HG03103 (cell line): ENCODE data around the gene SFXN5.

Experiments used
- ATAC-seq: cut with Tn5 transposase; IDR thresholded peaks from one replicate; pipeline ENCODE4 v1.9.1; 2021; ENCODE audit warnings: low read depth; ENCODE audit not compliant: unreplicated experiment

Gene SFXN5

DNA sequence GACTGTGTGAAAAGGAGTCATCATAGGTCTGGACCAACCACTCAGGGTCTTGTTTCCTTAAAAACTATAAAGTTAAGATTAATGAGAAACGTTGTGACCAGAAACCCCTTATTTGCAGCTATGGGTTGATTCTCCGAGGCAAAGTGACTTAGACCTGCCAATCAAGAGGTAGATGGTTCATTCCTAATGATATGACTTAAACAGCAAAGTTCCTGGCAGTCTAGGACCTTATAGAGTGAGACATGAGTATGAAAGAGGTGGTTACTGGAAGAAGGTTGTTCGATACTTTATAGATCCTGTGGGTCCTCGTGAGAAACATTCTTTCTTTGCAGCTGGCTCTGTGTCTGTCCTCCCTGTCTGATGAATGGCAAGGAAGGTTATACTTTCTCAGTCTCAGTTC, 8.0 kb downstream of the SFXN5 start:
- no peak for ATAC-seq

DNA sequence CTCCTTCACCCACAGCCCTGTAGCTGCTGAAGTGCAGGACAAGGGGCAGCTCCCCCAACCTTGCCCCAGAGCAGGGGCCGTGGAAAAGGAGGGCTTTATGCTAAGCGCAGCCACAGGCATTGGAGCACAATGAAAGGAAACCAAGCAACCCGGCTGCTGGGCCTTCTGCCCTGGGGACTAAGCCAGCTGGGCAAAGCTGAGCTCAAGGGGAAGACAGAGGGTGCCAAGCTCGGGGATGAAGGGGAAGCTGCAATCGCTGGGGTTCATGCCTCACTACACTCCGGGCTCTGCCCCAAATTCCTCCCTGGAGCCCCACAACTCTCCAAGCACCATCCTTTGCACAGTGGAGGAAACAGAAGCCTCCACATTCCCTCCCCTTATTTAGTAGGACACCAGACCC, 12.4 kb downstream of the SFXN5 start:
- no peak for ATAC-seq

DNA sequence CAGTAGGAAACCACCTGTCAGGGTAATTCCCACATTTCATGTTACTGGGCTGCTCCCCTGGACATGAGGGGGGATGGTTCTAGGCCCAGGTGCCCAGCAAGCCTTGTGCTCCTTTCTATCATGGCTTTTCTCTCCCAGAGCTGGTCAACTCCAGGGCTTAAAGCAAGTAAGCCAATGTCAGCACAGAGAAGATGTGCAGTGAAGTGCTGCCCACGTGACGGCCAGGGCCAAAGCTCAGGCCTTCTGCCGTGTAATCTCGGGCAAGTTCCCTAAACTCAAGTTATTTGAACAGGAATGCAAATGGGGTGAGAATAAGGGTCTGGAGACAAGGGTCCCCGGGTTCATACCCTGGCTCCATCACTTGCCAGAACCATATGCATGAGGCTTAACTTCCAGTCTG, 16.5 kb downstream of the SFXN5 start:
- no peak for ATAC-seq

DNA sequence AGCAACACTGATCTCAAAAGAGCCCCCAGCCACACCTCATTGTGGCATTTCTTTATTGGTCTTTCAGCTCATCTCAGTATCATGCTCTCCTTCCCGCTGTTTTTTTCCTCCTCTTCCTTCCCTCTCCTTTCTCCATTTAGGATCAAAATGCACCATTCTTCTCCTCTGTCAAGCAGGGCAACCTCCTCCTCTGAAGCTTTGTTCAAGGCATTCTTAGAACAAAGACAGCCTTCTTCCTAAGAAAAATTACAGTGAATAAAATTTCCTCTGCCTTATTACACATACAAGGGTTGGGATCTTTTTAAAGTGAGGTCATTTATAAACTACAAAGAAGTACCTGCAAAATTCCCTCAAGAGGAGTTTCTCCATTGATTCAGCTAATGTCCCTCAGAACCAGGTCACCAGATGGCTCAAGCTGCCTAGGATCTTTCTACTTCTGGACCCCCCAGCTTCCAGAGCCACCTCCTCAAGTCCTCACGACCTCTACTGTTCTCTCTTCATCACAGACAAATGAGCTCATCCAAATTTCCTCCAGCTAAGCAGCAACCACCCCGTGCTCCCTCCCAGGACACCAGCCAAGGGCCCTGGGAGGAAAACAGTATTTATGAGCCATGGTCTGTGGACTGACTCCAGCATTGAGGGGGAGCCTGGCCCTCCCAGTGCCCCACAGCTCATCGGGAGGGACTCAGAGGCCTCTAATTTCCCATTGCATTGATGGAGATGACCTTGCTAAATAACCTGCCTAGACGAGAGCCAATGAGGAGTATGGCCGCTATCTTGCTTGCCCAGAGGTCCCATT, 18.0 kb downstream of the SFXN5 start:
- no peak for ATAC-seq

DNA sequence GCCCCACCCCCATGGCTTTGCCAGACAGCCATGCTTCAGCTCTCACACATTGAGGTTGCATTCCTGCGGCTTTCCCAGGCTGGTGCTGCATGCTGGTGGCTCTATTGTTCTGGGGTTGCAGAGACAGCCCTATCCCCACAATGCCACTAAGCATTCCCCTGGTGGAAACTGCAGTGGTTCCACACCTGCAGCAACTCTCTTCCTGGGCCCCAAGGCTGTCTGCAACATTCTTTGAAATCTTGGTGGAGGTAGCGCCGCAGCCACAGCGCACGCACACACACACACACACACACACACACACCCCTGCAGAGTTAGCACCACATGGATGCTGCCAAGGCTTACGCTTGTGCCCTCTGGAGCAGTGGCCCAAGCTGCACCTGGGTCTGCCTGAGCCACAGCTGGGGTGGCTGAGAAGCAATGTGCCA, 21.4 kb downstream of the SFXN5 start:
- no peak for ATAC-seq

DNA sequence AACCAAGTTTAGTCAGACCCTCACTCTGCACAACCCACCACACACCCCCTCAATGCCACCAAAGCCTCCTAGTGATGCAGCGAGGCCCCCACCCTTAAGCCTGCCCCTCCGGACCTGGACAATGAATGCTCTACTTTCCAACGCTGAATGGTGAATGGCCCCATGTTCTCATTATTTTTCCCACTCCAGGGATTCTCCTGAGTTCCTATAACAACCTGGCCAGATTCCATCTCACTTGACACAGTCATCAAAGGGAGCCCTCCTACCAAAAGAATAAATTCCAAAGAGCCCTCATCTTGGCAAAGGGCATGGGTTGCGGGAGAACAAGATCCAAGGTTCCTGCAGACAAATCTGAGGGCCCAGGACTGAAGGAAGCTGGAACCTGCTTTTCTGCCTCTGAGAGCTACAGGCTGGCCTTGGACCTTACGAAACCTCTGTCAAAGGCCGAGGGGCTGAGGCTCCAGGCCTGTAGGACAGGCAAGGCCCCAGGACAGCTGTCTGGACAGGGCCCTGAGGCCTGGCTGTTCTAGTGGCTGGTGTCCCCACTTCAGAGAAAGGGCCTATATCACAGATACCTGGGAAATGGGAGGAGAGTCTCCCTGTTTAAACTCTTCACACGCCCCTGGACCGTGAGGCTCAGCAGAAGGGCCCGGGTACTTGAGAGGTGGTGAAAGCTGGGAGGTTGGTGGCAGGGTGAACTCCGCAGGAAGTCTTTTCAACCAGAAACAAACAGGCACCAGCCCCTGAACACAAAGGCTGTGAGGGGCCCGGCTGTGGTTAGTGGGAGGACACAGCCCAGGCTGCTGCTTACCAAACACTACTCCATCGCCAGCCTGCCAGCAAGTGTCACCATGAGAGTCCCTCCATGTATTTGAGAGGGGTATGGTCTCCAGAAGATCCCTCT, 27.3 kb downstream of the SFXN5 start:
- no peak for ATAC-seq

DNA sequence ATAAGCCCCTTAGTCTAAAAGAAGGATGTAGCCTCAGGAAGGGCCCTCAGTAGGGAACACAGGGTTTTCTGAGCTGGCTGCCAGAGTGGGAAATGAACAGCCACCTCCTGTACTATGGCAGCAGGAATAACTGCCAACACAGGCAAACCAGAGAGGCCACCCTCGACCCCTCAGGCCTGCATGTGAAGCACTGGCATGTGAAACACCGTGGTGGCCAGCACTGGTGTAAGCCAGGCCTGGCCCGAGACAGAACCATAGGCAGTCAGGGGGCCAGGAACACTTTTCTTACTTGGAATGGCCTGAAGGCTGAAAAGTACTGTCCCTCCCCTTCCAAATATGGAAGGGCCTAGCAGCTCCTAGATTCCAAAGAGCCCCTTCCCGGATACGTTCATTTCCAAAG, 28.2 kb downstream of the SFXN5 start:
- ATAC-seq, result no peak

DNA sequence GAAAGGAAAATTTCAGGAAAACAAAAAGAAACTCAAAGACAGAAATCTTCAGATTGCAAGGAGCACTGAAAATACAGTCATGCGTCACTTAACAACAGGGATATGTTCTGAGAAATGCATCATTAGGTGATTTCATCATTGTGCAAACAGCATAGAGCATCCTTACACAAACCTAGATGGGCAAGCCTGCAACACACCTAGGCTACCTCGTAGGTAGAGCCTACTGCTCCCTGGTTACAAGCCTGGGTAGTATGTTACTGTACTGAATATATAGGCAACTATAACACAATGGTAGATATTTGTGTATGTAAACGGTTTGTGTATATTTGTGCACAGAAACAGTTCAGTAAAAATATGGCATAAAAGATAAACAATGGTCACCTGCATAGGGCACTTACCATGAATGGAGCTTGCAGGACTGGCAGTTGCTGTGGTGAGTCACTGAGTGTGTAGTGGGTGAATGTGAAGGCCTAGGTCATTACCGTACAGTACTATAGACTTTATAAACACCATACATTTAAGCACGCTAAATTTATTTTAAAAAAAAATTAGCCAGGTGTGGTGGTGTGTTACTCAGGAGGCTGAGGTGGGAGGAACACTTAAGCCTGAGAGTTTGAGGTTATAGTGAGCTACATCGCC, 33.4 kb downstream of the SFXN5 start:
- ATAC-seq, result no peak

DNA sequence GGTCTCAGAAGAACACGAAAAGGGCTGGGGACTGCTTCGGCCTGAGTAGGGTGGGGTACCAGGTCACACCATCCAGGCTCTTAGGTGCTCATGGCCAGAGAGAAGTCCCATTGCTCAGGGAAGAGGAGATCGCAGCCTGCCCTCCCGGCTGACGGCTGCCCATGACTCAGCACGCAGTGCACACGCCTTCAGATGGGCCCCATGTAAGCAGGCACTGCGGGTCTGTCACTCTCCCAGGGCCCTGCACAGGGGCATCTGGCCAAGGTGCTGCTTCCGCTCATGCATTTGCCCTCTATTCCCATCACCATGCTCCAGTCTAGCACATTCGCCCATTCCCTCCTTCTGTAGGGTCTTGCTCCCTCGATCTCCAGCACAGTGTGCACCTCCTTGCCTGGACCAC, 34.7 kb downstream of the SFXN5 start:
- ATAC-seq, result no peak

DNA sequence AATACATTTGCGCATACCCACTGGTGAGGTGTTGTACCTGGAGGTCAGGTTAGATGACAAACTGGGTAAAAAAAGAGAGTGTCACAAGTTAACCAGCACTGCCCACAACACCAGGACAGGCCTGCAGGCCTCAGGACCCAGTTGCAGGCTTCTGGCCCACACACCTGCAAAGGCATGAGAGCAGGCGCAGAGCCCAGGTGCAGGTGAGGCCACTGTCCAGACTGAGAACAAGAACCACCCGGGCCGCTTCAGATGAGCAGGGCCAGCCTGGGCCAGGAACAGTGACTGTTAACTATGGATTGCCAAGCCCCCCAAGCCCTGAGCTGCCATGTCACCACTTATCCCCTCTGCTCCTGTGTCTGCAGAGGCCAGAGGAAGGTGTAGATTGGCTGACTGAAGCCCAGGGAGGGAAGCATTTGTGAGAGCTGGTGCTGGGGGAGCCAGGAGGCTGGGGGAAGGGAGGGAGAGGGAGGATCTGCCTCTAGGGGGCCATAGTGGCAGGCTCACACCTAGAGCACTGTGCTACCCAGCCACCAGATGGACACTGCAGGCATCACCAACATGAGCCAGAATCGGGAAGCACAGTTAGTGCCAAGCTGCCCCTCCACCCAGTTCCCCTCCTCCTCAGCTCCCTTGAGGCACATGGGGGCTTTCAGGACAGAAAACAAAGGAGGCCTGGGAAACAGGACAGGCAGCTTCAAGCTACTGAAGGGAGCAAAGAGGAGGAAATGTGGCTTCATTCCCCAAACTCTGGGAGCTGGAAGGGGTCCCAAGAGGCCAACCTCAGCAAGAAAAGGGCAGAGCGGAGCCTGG, 35.4 kb downstream of the SFXN5 start:
- ATAC-seq, result no peak

DNA sequence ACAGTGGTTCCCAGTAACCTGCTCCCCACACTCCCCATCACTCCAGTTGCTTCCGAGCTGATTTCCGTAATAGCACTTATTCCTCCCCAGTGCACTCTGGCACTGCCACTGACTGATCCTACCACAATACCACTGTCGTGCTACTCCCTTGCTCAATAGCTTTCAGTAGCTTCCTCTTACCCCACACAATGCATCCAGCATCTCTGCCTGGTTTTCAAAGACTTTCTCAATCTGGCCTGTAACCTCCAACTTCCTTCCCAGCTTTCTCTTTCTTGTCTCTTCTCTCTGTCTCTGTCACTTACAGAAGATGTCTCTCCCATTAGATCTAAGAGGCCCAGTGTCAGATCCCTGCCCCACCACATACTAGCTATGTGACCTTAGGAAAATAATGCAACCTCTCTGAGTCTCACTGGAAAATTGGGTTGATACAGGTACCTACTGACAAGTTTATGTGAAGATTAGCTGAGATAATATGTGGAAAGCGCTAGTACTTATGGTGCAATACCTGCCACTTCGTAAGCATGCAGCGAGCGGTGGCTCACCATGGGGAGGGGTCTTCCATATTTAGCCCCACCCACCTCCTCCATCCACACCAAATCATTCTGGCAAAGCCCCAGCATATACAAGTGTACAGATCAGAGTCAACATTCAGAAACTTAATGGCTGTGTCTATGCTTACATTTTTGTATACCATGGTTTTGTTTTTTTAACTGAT, 36.7 kb downstream of the SFXN5 start:
- no peak for ATAC-seq

DNA sequence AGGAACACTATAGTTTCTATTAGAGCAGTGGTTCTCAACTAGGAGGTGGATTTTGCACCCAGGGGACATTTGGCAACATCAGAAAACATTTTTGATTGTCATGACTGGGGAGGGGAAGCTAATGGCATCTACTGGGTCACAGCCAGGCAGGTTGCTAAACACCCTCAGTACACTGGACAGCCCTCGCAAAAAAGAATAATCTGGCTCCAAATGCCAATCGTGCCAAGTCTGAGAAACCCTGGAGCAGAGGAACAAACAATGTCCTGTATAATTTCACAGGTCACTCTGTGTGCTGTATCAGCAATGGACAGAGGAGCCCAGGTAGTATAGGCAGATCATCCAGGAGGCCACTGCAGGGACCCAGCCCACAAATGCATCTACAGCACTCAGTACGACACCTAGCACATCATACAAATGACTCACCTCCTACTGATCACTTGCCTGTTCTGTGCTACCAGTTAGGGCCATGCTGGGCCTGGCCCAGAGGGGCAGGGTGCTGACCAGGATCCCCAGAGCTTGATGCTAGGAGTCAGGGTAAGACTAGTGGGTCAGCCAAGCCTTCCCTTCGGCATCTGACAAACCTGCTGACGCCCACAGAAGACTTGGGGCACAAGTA, 37.6 kb downstream of the SFXN5 start:
- ATAC-seq, result no peak

DNA sequence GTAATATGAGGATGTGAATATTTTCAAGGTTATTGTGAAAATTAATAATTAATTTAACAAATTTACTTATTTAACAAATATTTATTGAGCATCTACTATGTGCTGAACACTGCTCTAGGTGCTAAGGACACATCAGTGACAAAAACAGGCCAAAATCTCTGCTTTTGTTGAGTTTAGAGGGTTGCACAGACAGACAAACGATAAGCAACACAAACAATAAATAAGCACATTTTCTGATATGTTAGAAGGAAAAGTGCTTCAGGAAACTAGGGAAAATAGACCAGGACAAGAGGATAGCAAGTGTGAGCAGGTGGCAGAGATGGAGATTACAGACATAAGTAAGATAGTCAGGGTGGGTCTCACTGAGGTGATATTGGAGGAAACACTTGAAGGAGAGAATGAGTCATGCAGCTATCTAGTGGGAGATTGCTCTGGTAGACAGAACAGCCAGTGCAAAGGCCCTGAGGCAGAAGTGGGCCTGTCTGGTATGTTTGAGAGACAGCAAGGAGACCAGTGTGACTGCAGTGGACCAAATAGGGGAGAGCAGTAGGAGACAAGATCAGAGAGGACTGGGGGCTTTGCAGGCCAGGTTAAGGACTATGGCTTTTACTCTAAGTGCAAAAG, 38.3 kb downstream of the SFXN5 start:
- no peak for ATAC-seq

DNA sequence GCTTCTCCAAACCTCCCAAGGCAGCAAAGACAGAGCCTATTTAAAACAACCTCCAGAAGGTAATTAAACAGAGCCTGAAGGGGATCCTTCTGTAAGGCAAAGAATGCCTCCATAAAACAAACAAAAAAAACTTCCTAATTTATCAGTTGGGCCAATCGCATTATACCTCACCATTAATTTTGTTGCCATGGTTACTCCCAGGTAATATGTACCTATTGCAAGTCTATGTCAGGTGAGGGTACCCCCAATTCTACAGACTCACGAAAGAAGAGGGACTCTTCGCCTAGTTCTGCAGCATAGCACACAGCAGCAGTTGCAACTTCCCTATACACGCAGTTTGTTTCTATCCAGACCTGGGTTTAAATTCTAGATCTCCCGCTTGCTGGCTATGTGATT, 38.8 kb downstream of the SFXN5 start:
- ATAC-seq, result no peak

DNA sequence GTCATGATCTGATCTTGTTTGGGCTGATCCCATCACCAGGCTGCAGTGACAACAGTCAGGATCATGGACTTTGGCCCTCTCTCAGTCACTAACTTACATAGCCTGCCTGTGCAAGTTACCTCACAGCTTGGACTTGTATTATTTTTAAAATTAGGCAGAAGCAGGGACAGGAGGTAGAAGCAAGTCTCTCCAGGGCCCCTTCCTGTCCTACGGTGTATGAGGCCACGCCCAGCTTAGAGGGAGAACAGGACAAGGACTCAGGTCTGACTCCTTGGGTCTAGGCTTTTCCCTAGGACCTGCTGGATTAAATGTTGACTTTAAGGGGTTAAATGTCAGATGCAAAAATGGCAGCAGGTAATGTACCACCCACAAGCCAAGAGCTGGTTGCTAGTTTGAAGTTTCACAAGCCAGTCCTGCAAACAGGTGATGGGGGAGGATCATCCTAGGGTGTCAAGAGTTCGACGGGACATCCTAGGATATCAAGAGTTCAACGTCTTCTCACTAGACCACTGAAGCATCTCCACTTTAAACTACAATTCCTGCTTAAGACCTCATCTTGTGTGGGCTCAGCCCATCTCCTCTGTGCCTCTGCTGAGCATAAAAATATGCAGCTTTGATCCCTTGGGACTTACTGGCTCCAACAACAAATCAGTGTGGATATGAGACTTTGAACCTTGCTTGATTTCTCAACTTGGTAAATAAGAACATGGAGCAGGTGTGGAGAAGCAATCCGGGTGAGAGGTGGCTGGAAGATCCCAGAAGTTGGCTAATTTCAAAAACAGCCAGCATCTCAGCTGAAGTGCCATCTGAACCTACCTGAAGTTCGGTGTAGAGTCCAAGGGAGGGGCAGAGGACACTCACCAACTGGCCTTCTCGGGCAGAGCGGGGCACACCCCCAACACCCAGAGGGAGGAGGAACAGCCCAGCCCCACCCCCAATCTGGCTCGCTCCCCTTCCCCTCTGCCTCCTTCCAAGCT, 39.5 kb downstream of the SFXN5 start:
- no peak for ATAC-seq

DNA sequence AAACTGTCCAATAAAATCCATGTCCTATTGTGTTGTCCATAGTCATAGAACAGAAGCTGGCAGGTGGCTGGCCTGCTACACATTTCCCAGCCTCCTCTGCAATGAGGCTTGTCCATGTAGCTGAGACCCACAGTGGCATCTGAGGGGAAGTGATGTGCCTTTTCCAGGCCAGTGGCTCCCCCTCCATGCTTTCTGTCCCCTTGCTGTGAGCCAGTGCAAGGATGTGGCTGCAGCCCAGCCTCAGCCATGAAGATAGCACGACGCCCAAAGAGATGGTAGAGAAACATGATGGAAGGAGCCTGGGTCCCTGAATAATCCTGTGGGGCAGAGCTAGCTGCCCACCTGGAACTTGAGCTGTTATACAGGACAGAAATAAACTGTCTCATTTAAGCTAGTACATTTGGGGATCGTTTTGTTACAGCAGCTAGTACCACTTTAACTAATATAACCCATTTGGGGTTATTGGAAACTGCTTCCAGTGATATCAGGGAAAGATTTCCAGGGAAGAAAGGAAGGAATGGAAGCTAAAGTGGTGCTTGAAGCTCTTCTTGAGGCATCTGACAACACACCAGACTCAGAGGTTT, 40.3 kb downstream of the SFXN5 start:
- no peak for ATAC-seq

DNA sequence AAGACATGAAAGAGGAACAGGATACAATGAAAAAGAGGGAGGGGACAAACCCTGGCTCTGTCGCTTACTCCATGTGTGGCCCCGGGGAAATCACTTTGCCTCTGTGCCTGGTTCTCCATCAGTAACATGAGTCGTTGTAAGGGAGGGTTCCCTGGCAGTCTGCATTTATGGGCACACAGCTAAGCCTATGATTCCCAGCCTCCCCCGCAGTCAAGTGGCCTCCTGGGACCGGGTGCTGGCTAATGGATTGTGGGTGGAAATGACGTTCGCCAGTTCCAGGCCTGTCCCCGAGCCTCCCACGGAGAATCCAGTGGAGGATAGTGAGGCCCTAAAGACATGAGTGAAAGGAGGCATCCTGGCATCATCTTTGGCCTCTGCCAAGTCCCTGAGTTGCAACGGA, 42.7 kb downstream of the SFXN5 start:
- no peak for ATAC-seq

DNA sequence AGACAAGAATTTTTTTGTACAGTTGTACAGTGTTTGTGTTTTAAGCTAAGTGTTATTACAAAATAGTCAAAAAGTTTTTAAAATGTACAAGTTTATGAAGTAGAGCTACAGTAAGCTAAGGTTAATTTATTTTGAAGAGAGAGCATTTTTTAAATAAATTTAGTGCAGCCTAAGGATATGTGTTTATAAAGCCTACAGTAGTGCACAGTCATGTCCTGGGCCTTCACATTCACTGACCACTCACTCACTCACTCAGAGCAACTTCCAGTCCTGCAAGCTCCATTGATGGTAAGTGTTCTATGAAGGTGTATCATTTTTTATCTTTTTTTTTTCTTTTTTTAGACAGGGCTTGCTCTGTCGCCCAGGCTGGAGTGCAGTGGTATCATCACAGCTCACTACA, 44.2 kb downstream of the SFXN5 start:
- ATAC-seq, result no peak
